Endothelial cell (in vitro differentiated cells): Measurements from ENCODE around the gene OR5AP2. TPM values are rescaled to one million over a fixed set of nuclear protein-coding genes. Genes with fewer than 3 reads are reported as not detected.
"Not testable (repeated sequence)": the region's sequence is repeated elsewhere in the genome, so short reads cannot be mapped to it uniquely, and the experiment has no call there.

Source experiments
- DNase-seq: peaks from one replicate; pipeline ENCODE4 v3.0.0; 2021; ENCODE audit warnings: low spot score
- H3K27ac Mint-ChIP-seq: one replicate; pipeline ENCODE4 v1.8.0; 2021; ENCODE audit warnings: mixed read lengths, inconsistent platforms; ENCODE audit not compliant: unreplicated experiment
- H3K27me3 Mint-ChIP-seq: one replicate; pipeline ENCODE4 v1.8.0; 2021; ENCODE audit warnings: mild to moderate bottlenecking, moderate library complexity, mixed read lengths, inconsistent platforms; ENCODE audit not compliant: unreplicated experiment
- H3K36me3 Mint-ChIP-seq: one replicate; pipeline ENCODE4 v1.8.0; 2021; ENCODE audit warnings: mild to moderate bottlenecking, low read depth, mixed read lengths, inconsistent platforms; ENCODE audit not compliant: unreplicated experiment
- H3K4me1 Mint-ChIP-seq: one replicate; pipeline ENCODE4 v1.8.0; 2021; ENCODE audit warnings: mild to moderate bottlenecking, mixed read lengths, inconsistent platforms; ENCODE audit not compliant: unreplicated experiment
- H3K4me3 Mint-ChIP-seq: one replicate; pipeline ENCODE4 v1.8.0; 2021; ENCODE audit warnings: mild to moderate bottlenecking, mixed read lengths, inconsistent platforms; ENCODE audit not compliant: unreplicated experiment
- H3K9me3 Mint-ChIP-seq: one replicate; pipeline ENCODE4 v1.8.0; 2021; ENCODE audit warnings: mixed read lengths, inconsistent platforms; ENCODE audit not compliant: unreplicated experiment
- CTCF ChIP-seq: fragments of 200-600 bp; sonication (generic); IDR thresholded peaks from one replicate; pipeline ENCODE4 v1.5.0; 2021; ENCODE audit warnings: antibody characterized with exemption; ENCODE audit not compliant: unreplicated experiment
- total RNA-seq: library from RNA; stranded (reverse); fragmentation: NEBNext Ultra II Directional; extraction: Animal tissue kit (Norgen Biotek cat#: 25700); gene quantifications from one replicate; pipeline ENCODE4 v1.2.1, GENCODE V29; 2021; ENCODE audit not compliant: unreplicated experiment

OR5AP2 gene
- total RNA-seq, 1 donor from 2014 or later, result not detected

- DNase-seq, result peak; percentile 24
- Mint-ChIP-seq H3K9me3 (no peaks in the 10 kb centered on the region), H3K27me3 (no peaks in the 10 kb centered on the region), H3K36me3 (no peaks in the 10 kb centered on the region), H3K4me1 (no peaks in the 10 kb centered on the region), H3K4me3 (no peak overlapping the region), H3K27ac (no peak overlapping the region)
- no peak for TF ChIP-seq CTCF
Observed at GRCh38 chr11:56624661-56625110, 17.6 kb downstream of the OR5AP2 start.

- DNase-seq, result no peak
- no peak overlapping the region for H3K4me3 Mint-ChIP-seq
- TF ChIP-seq CTCF, result no peak
Observed at GRCh38 chr11:56611174-56611573, 31.1 kb downstream of the OR5AP2 start.

GRCh38 chr11:56592088-56592717 is 50.0 kb downstream of the OR5AP2 start:
- H3K36me3 Mint-ChIP-seq, H3K27me3 Mint-ChIP-seq, DNase-seq, H3K27ac Mint-ChIP-seq, H3K4me1 Mint-ChIP-seq, H3K4me3 Mint-ChIP-seq, H3K9me3 Mint-ChIP-seq: not testable (repeated sequence)

More at GRCh38 chr11:56611174-56611573, 31.1 kb downstream of the OR5AP2 start:
- H3K27ac Mint-ChIP-seq, result no peak overlapping the region
- H3K9me3 Mint-ChIP-seq, result no peaks in the 10 kb centered on the region
- H3K36me3 Mint-ChIP-seq, result no peaks in the 10 kb centered on the region
- no peaks in the 10 kb centered on the region for H3K27me3 Mint-ChIP-seq
- no peaks in the 10 kb centered on the region for H3K4me1 Mint-ChIP-seq

Other genes starting within 250 kb of the OR5AP2 start
- not detected for gene OR5AL1, start 229.7 kb downstream of the OR5AP2 start, total RNA-seq
- not detected for gene OR5M3, start 169.1 kb downstream of the OR5AP2 start, total RNA-seq
- not detected for gene OR5M8, start 151.1 kb downstream of the OR5AP2 start, total RNA-seq
- gene OR5M11, start 99.2 kb downstream of the OR5AP2 start, total RNA-seq, result not detected
- gene OR5M10, start 64.7 kb downstream of the OR5AP2 start, total RNA-seq, result not detected
- not detected for gene OR5M1, start 27.6 kb downstream of the OR5AP2 start, total RNA-seq
- not detected for gene OR5AR1, start 21.2 kb upstream of the OR5AP2 start, total RNA-seq
- gene OR9G1, start 56.7 kb upstream of the OR5AP2 start, total RNA-seq, result not detected
- not detected for gene OR9G4, start 106.3 kb upstream of the OR5AP2 start, total RNA-seq